H1 (cell line): ENCODE measurements around the gene CABLES2. TPM values are rescaled to one million over a fixed set of nuclear protein-coding genes. Genes with fewer than 3 reads are reported as not detected.

ENCODE experiments used
- BACH1 ChIP-seq: IDR thresholded peaks from 2 replicates; pipeline ENCODE4 v1.6.1; 2012; ENCODE audit warnings: low read length, improper control_type of control experiment
- CHD1 ChIP-seq: IDR thresholded peaks from 2 replicates; pipeline ENCODE4 v1.6.1; 2012; ENCODE audit warnings: low read depth, low read length, improper control_type of control experiment
- CHD2 ChIP-seq: IDR thresholded peaks from 2 replicates; pipeline ENCODE4 v1.6.1; 2012; ENCODE audit warnings: low read length, improper control_type of control experiment
- EP300 ChIP-seq, 2 experiments: IDR thresholded peaks; 1 replicate in 1 of 2; 2 replicates in 1 of 2; pipeline ENCODE4 v1.6.1; 2011 to 2012; ENCODE audit warnings: low read depth in 2 of 2, low read length in 2 of 2, mild to moderate bottlenecking in 2 of 2, borderline replicate concordance in 1 of 2, inconsistent platforms in 1 of 2, moderate library complexity in 1 of 2
- GABPA ChIP-seq: IDR thresholded peaks from 2 replicates; pipeline ENCODE4 v1.6.1; 2011; ENCODE audit warnings: mild to moderate bottlenecking, low read length, moderate library complexity, borderline replicate concordance; ENCODE audit not compliant: insufficient read depth
- HDAC2 ChIP-seq, 2 experiments: fragments of 300-600 bp in 1 of 2; sonication (generic) in 1 of 2; IDR thresholded peaks; 2 replicates each; pipeline ENCODE4 v1.6.1; 2011 to 2012; ENCODE audit warnings: low read depth in 2 of 2, low read length in 2 of 2, mild to moderate bottlenecking in 2 of 2, moderate library complexity in 2 of 2, borderline replicate concordance in 1 of 2, inconsistent platforms in 1 of 2
- JUN ChIP-seq: IDR thresholded peaks from 2 replicates; pipeline ENCODE4 v1.6.1; 2011; ENCODE audit warnings: low read depth, mild to moderate bottlenecking, improper control_type of control experiment, low read length
- NANOG ChIP-seq: IDR thresholded peaks from 2 replicates; pipeline ENCODE4 v1.6.1; 2011; ENCODE audit warnings: low read length, low read depth, mild to moderate bottlenecking, inconsistent platforms; ENCODE audit not compliant: insufficient read depth, poor library complexity, severe bottlenecking
- PHF8 ChIP-seq: fragments of 200-600 bp; sonication (generic); conservative IDR thresholded peaks from 2 replicates; pipeline ENCODE4 v1.7.1; 2012; ENCODE audit warnings: low read depth, mild to moderate bottlenecking, inconsistent platforms, low read length, moderate library complexity
- POLR2AphosphoS5 ChIP-seq: IDR thresholded peaks from 2 replicates; pipeline ENCODE4 v1.6.1; 2011; ENCODE audit warnings: low read depth, low read length
- RAD21 ChIP-seq, 2 experiments: IDR thresholded peaks in 1 of 2; conservative IDR thresholded peaks in 1 of 2; 2 replicates each; pipeline ENCODE4 v1.6.1; 2011; ENCODE audit warnings: low read depth in 2 of 2, low read length in 2 of 2, improper control_type of control experiment in 1 of 2, inconsistent platforms in 1 of 2, mild to moderate bottlenecking in 1 of 2, moderate library complexity in 1 of 2
- RFX5 ChIP-seq: IDR thresholded peaks from 2 replicates; pipeline ENCODE4 v1.6.1; 2011; ENCODE audit warnings: low read depth, low read length, improper control_type of control experiment, borderline replicate concordance
- RNF2 ChIP-seq: fragments of 200-900, 300-1000 bp; sonication (generic); IDR thresholded peaks from 2 replicates; pipeline ENCODE4 v1.7.1; 2016; ENCODE audit warnings: borderline replicate concordance, low read depth, mild to moderate bottlenecking, antibody characterized with exemption, low read length; ENCODE audit not compliant: poor library complexity, severe bottlenecking; ENCODE audit errors: missing control alignments
- RXRA ChIP-seq: IDR thresholded peaks from 2 replicates; pipeline ENCODE4 v1.6.1; 2011; ENCODE audit warnings: low read depth, mild to moderate bottlenecking, low read length, moderate library complexity; ENCODE audit not compliant: insufficient read depth
- SIRT6 ChIP-seq: IDR thresholded peaks from one replicate; pipeline ENCODE4 v1.7.1; 2012; ENCODE audit warnings: low read length, inconsistent platforms
- SP2 ChIP-seq: IDR thresholded peaks from 2 replicates; pipeline ENCODE4 v1.6.1; 2012; ENCODE audit warnings: mild to moderate bottlenecking, low read length, inconsistent platforms
- SUZ12 ChIP-seq: fragments of 200-600 bp; sonication (generic); IDR thresholded peaks from 2 replicates; pipeline ENCODE4 v1.6.1; 2012; ENCODE audit warnings: mild to moderate bottlenecking, inconsistent platforms, low read length, moderate library complexity, mixed read lengths
- TAF1 ChIP-seq: IDR thresholded peaks from 2 replicates; pipeline ENCODE4 v1.6.1; 2011; ENCODE audit warnings: mild to moderate bottlenecking, low read depth, low read length
- USF2 ChIP-seq: IDR thresholded peaks from 2 replicates; pipeline ENCODE4 v1.6.1; 2011; ENCODE audit warnings: low read length, improper control_type of control experiment
- ZNF274 ChIP-seq: IDR thresholded peaks from 2 replicates; pipeline ENCODE4 v1.7.0; 2012; ENCODE audit warnings: low read length, borderline replicate concordance; ENCODE audit errors: extremely low read depth
- polyA plus RNA-seq, 7 experiments: library from polyadenylated mRNA; depleted of rRNA in 3 of 7; stranded (reverse) in 5 of 7; unstranded in 2 of 7; fragments of >200 nt in 5 of 7; fragments of 200-250 nt in 2 of 7; gene quantifications; 1 replicate in 5 of 7; 2 replicates in 1 of 7; 4 replicates in 1 of 7; pipeline versions ENCODE4 v1.2.1 to v1.2.3, GENCODE V29; 2011 to 2013; ENCODE audit warnings: missing spikeins in 2 of 7, mixed read lengths in 2 of 7
- total RNA-seq: library from RNA; stranded (reverse); fragmentation: NEBNext Ultra II Directional; extraction: Animal tissue kit (Norgen Biotek cat#: 25700); gene quantifications from 2 replicates; pipeline ENCODE4 v1.2.1, GENCODE V29; 2021
- TF ChIP-seq, protein P1 (sequence below): IDR thresholded peaks from 2 replicates; pipeline ENCODE4 v1.6.1; 2012; ENCODE audit warnings: inconsistent platforms

Gene CABLES2
- total and polyA plus RNA-seq, 2 of the 8 experiments (the other 6 are each of a cell fraction or from before 2014, with no cell fraction given): 8.0 to 8.8 TPM

DNA sequence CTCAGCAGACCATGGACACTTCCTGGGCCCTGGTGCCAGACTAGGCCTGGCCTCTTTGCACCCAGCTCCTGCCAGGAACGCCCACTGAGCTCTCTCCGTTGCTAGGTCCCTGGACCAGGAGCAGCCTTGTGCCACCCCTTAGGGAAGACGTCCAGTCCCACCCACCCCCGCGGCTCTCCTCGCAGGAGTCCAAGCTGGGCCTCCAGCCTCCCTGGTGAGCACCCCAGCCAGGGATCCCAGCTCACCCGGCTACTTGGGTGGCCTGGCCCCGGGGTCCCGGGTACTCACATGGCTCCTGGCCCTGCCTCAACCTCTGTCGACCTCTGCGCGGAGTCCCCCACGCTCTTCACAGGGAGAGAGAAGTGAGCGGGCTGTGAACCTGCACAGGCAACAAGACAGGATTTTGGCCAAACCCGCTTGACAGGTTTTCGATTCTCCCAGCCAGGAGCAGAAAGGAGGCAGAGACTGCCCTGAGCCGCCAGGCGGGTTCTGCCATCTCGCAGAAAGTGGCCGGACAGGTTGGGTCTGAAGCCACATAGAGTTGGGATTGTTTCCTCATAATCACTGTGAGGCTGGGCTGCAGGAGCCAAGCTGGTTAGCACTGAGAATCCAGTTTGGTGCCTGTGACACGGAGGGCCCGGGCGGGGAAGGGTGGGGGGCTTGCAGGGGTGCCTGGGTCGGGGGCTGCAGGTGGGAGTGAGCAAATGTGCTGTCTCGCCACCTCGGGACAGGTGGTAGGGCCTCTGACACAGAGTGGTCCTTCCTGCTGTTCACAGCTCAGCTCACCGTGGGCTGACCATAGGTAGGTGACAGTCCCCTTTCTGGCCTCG lies 20.3 kb upstream of the CABLES2 start, which contains the start of gene RBBP8NL (continued):
- TF ChIP-seq HDAC2 (IDR thresholded peaks at IDR 0.05; ENCODE audit: borderline replicate concordance in 1 of 2, low read depth in 2 of 2, low read length in 2 of 2): 0 out of 4 replicates have a peak, but pooled peaks of 1 of the 2 experiments have one; percentile 38
- TF ChIP-seq GABPA: peak; percentile 74; the same call in 1 of the 2 replicates
- TF ChIP-seq, protein P1, sequence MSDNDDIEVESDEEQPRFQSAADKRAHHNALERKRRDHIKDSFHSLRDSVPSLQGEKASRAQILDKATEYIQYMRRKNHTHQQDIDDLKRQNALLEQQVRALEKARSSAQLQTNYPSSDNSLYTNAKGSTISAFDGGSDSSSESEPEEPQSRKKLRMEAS: peak; percentile 28
- TF ChIP-seq RFX5: no peak
- no peak for TF ChIP-seq RXRA
- no peak for TF ChIP-seq SUZ12
- 0 out of 3 replicates have a peak, but pooled peaks of 1 of the 2 experiments have one; percentile 60 for TF ChIP-seq EP300 (IDR thresholded peaks at IDR 0.05; ENCODE audit: borderline replicate concordance in 1 of 2, low read depth in 2 of 2, low read length in 2 of 2)
- no peak for TF ChIP-seq JUN
- no peak for TF ChIP-seq PHF8
- no peak for TF ChIP-seq CHD1
- TF ChIP-seq SIRT6: no peak
- TF ChIP-seq USF2: no peak
- TF ChIP-seq SP2: no peak
- peak; percentile 44 to 63; a peak in 3 of 4 replicates for TF ChIP-seq RAD21 (IDR thresholded peaks at IDR 0.05 in 1 of 2, conservative IDR thresholded peaks at IDR 0.05 in 1 of 2; ENCODE audit: low read depth in 2 of 2, low read length in 2 of 2)
- TF ChIP-seq NANOG: no peak
- TF ChIP-seq CHD2: no peak; the same call in 1 of the 2 replicates
- no peak for TF ChIP-seq POLR2AphosphoS5
- 0 out of 2 replicates have a peak, but pooled peaks have one; percentile 26 for TF ChIP-seq TAF1
- no peak for TF ChIP-seq RNF2
- TF ChIP-seq ZNF274: no peak
- TF ChIP-seq BACH1: no peak
